HG03432 (cell line): ENCODE data around the gene P2RY6.
"Not testable (repeated sequence)": the region's sequence is repeated elsewhere in the genome, so short reads cannot be mapped to it uniquely, and the experiment has no call there.

Source experiments
- ATAC-seq: cut with Tn5 transposase; IDR thresholded peaks from one replicate; pipeline ENCODE4 v1.9.1; 2021; ENCODE audit warnings: mild to moderate bottlenecking, moderate library complexity; ENCODE audit not compliant: unreplicated experiment

The P2RY6 gene

GRCh38 chr11:73271936-73272679 is at the start of gene P2RY6:
TSS of gene P2RY6 (plus strand) at chr11:73272338. CDS start at chr11:73296519, 24,181 bp downstream.
- ATAC-seq = no peak

- ATAC-seq = no peak
These were observed 48.0 kb upstream of the P2RY6 start for GRCh38 chr11:73223998-73224730.

- no peak for ATAC-seq
These were observed 47.0 kb upstream of the P2RY6 start for GRCh38 chr11:73225001-73225686.

DNA sequence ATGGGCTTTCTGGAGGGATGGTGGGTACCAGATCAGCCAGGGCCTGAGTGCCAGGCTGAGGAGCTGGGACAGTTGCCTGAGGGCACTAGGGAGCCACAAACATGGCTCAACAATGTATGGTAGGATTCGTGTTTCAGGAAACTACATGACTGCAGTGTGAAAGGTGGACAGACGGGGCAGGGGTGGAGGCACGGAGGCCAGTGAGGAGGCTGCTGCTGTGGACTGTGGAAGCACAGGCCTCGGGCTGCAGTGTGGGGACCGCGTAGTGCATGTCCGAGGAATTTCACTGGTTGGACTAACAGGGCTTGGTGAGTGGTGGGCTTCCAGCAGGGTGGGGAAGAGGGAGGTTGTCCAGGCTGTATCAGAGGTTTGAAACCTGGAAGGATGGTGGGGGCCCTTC is 46.3 kb upstream of the P2RY6 start:
- no peak for ATAC-seq

DNA sequence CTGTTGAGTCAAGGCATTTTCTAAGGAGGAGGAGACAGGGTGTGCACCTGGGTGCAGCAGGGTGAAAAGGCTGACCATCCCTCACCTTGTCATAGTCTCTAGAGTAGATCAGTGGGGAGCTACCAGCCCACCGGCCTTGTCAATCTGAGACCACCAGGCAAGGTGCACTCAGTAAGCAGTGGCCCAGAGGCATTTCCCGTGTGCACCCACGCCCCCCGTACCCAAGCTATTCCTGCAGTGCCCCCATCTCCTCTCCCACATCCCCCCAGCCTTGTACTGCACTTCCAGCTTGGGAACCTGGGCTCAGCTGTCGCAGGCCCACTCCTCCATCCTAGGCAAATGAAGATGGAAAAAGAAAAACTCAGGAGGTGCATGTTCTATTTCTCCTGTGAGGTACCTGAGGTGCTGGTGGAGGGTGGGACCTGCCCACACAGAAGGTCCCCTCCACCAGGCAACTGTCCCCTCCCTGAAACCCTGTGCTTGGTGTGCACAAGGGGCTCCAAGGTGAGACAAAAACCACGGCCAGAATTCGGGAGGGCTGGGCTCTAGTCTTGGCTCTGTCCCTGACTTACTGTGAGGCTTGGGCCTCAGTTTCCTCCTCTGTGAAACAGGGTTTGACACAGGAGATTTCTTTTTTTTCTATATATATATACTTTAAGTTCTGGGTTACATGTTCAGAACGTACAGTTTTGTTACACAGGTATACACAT is 45.7 kb upstream of the P2RY6 start:
- ATAC-seq = no peak

DNA sequence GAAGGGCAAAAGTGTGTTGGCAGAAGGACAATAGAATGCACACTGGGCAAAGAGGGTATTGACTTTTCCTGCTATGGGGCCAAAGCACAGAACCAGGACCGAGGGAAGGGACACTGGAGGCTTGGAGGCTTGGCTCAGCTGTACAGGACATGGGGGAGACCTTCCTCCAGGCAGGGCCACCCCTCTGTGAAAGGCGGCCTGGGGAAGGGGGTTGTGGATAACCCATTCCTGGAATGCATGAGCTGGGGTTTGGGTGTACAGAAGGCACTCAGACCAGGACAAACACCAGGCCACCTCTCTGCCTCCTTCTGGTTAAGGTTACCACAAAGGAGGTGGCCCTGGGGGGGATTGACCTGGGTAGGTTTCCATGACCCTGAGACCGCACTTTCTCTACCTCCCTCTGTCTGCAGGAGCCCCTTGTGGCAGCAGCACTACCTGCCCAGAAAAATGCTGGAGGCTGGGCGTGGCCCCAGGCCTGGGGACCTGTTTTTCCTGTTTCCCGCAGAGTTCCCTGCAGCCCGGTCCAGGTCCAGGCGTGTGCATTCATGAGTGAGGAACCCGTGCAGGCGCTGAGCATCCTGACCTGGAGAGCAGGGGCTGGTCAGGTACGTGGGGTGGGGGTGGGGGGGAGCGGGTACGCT is 44.4 kb upstream of the P2RY6 start:
- no peak for ATAC-seq

DNA sequence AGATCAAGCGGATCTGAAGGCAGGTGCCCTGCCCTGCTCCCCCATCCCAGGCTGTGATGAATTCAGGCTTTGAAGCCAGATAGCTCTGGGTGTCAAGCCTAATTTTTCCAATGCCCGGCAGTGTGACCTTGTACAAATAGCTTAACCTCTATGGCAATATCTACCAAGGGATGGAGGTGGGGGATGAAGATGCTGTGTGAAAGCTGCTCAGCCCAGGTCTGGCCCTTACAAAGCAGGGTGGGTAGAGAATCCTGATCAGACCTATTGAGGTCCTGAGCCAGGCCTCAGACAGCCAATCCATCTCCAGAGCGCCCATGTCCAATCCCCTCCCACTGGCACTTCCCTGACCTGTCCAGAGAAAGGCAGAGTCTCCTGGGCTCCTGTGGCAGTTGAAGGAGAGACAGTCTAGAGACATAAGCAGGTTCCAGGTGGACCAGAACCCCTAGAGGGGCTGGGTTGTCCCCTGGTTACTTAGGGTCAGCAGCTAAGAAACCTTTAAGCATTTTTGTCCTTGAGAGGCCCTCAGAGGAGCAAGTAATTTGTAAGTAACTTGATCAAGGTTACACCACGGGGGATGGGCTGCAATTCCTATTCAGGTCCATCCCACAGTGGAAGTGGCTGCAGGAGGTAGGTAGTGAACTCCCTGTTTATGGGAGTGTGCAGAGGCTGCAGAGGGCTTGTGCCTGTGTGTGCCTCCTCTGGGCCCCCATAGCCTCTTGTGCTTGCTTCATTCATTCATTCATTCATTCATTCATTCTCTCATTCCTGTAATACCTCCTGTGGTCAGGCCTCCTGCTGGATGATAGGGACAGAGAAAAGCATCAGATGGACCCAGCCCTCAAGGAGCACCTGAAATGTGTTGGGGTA is 43.6 kb upstream of the P2RY6 start:
- ATAC-seq = no peak

GRCh38 chr11:73229321-73229895 is 42.7 kb upstream of the P2RY6 start:
- ATAC-seq = no peak

DNA sequence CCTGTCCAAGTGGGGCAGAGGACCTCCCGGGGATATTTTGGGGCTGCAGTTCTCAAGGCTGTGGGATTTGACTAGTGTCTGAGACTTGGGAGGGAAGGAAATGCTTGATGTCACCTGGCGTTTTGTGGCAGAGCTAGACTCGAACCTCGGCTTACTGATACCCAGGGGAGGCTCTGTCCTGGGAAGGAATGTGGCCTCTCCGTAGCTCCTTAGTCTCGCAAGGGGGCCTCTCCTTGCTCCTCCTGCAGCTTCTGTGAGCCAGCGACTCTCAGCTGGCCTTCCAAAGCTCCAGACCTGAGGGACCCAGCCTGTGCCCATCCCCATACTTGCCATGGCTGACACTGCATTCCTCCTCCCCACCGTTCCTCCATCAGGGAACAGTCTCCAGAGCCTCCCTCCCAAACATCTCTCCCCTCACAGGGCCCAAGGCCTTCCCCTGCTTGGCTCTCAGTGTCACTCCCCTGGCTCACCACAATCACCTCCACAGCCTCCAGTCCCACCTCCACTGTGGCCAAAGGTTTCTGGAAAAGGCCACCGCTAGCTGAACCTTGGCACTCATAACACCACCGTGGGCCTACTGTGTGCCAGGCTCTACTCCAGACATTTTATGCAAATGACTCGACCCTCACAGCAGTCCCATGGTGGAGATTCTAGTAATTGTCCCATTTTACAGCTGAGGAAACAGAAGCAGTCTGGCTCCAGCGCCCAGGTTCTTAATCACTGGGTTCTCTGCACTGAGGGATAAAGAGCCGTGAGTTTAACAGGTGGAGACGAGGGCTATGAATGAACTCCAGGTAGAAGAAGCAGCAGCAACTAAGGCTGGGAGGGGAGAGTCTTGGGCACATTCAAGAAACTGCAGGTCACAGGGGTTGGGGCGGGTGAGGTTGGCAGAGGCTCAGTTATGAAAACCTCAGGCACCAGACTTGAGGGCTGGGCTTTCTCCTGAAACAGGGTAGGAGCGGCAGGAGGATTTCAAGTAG is 42.0 kb upstream of the P2RY6 start:
- ATAC-seq = no peak

DNA sequence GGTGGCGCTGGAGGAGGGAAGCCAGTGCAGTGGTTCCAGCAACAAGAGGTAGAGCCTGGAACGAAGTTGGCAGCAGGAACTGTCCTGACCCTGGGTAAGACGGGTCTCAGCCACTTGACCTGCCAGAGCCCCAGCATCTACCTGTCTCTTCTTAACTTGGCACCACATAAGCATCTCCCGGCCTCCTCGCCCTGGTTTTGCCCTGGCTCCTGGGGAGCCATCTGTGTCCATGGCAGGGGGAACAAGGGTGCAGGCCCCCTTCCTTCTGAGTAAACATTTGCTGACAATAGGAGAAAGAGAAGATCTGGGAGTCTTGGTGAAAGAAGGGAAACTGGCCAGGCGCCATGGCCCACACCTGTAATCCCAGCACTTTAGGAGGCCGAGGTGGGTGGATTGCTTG is 41.2 kb upstream of the P2RY6 start:
- ATAC-seq = no peak

GRCh38 chr11:73232487-73232886 is 39.7 kb upstream of the P2RY6 start:
- ATAC-seq = not testable (repeated sequence)

DNA sequence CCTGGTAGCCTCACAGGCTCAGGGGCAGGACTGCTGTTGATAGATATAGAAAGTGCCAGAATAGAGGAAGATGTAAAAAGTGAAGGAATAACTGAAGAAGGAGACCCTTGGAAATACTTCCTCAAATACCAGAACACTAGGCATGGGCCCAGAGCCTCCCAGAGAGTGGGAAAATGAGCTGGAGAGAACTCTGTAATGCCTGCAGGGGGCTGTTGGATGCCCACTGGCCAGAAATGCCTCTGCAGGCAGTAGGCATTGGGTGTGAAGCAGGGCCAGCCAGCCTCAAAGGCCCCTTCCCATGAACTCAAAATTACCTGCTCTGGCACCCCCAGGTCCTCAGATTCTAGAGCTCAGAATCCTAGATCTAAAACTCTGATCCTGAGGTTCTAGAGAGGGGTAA is 38.9 kb upstream of the P2RY6 start:
- ATAC-seq = no peak

DNA sequence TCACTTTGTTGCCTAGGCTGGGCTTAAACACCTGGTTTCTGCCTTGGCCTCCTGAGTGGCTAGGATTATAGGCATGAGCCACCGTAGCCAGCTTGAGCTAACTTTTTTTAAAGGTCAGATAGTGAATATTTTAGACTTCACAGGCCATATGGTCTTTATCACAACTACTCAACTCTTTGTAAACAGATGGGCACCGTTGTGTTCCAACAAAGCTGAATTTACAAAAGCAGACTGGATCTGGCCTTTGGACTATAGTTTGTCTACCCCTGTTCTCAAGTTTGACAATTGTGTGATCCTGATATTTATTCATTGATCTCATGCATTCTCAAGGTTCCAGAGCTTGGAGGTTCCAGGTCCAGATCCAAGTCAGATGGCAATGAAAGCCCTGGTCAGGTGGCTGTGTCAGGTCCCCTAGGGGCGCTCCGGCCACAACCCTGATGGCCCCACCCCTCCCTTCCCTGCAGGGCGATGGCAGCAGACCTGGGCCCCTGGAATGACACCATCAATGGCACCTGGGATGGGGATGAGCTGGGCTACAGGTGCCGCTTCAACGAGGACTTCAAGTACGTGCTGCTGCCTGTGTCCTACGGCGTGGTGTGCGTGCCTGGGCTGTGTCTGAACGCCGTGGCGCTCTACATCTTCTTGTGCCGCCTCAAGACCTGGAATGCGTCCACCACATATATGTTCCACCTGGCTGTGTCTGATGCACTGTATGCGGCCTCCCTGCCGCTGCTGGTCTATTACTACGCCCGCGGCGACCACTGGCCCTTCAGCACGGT is 38.3 kb upstream of the P2RY6 start:
- no peak for ATAC-seq

GRCh38 chr11:73234471-73235181 is 37.5 kb upstream of the P2RY6 start:
- ATAC-seq = no peak

DNA sequence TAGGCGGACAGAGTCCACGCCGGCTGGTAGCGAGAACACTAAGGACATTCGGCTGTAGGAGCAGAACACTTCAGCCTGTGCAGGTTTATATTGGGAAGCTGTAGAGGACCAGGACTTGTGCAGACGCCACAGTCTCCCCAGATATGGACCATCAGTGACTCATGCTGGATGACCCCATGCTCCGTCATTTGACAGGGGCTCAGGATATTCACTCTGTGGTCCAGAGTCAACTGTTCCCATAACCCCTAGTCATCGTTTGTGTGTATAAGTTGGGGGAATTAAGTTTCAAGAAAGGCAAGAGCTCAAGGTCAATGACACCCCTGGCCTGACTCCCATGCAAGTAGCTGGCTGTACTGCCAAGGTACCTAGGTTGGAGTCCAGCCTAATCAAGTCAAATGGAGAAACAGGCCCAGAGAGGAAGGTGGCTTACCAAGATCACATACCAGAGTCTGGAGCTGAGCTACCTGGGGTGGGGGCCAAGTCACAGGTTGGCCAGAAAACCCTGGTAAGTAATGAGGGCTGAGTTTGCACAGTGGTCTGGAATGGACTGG is 36.8 kb upstream of the P2RY6 start:
- no peak for ATAC-seq

DNA sequence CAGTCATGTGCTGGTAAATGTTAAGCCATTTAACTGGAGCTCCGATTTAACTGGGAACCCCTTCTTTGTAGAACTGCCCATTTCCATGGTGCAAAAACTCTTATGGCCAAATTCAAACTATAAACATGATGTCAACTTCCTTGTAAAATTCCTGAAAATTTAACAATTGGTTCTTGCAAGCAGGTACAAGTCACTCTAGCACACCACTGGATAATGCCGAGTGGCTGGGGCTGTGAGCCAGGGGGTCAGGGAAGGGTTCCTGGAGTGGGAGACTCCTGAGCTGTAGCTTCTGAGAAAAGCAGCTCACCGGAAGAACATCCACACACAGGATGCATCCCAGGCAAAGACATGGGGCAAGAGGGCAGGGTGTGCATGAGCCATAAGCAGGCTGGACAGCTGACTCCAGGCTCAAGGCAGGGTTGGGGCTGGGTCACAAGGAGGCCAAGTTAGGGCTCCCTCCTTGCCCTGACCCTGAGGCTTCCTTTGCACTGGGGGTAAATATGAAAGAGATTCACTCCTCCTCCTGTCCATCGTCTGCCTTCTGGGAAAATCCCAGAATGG is 35.9 kb upstream of the P2RY6 start:
- ATAC-seq = no peak
